ENCODE measurements around the gene VEGFD.

Gene VEGFD

GRCh38 chrX:15320297-15320696, 63.9 kb downstream of the VEGFD start:
- Histone ChIP-seq H3K27me3 (replicated peaks; ENCODE audit: insufficient read depth, low read length) (no peaks in the 10 kb centered on the region), H3F3A (ENCODE audit: insufficient read depth, low read length) (no peaks in the 10 kb centered on the region), H3K4me1 (ENCODE audit: low read length) (no peaks in the 10 kb centered on the region), H3K4me3 (ENCODE audit: low read length) (no peak overlapping the region), H4K20me1 (ENCODE audit: insufficient read depth, low read length) (no peaks in the 10 kb centered on the region), H3K36me3 (replicated peaks; ENCODE audit: insufficient read depth, low read length) (no peaks in the 10 kb centered on the region), H3K9me3 (replicated peaks; ENCODE audit: insufficient read depth, low read length) (no peaks in the 10 kb centered on the region), H3K4me2 (ENCODE audit: low read depth, low read length) (no peak overlapping the region), H3K9me2 (replicated peaks; ENCODE audit: insufficient read depth, low read length) (no peaks in the 10 kb centered on the region), H3K9ac (ENCODE audit: low read length) (no peak overlapping the region), H3K79me2 (ENCODE audit: low read length) (no peaks in the 10 kb centered on the region), H3K27ac (ENCODE audit: low read length) (no peak overlapping the region), H2AFZ (ENCODE audit: low read length) (no peak overlapping the region)
- no peak for DNase-seq
- TF ChIP-seq EZH2phosphoT487 (IDR thresholded peaks at IDR 0.05; ENCODE audit: low read length), result no peak

- no peak for TF ChIP-seq CTCF (IDR thresholded peaks at IDR 0.05; ENCODE audit: low read length)
- no peak for TF ChIP-seq EZH2 (optimal IDR thresholded peaks at IDR 0.05; ENCODE audit: low read depth, low read length)
- no peak for TF ChIP-seq EZH2phosphoT487 (IDR thresholded peaks at IDR 0.05; ENCODE audit: low read length)
- H3F3A ChIP-seq (ENCODE audit: insufficient read depth, low read length), result no peaks in the 10 kb centered on the region
Observed at GRCh38 chrX:15319075-15319474, 65.1 kb downstream of the VEGFD start.

DNA sequence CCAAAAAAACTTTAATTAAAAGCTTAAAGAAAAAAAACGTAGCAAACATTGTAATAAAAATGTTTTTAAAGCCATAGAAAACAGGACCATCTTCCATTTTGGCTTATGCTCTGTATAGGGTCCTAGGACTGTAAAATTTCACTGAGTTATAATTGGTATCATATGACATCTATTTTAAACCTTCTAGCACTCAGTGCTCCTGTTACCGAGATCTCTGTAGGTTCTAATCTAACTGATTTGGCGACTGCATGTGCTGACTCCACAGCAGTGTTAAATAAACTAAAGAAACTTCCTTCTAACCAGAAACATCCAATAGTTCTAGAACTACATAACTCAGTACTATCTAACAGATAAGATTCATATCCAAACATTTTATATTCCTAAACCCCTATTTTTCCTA, 68.7 kb downstream of the VEGFD start, which contains the start of gene ASB11:
TSS of gene ASB11 (minus strand) at position 132 of the 400 bp plus-strand sequence. CDS start at position 97, 35 bp downstream.
- Histone ChIP-seq H3K27ac (ENCODE audit: low read length) (no peak within 1 kb of the TSS), H3K9ac (ENCODE audit: low read length) (no peak within 1 kb of the TSS), H3K27me3 (replicated peaks; ENCODE audit: insufficient read depth, low read length) (no peaks in the 10 kb centered on the region), H3F3A (ENCODE audit: insufficient read depth, low read length) (no peaks in the 10 kb centered on the region), H3K9me2 (replicated peaks; ENCODE audit: insufficient read depth, low read length) (no peaks in the 10 kb centered on the region), H3K79me2 (ENCODE audit: low read length) (no peaks in the 10 kb centered on the region), H3K36me3 (replicated peaks; ENCODE audit: insufficient read depth, low read length) (no peaks in the 10 kb centered on the region), H3K4me1 (ENCODE audit: low read length) (no peaks in the 10 kb centered on the region), H2AFZ (ENCODE audit: low read length) (no peak within 1 kb of the TSS), H3K4me2 (ENCODE audit: low read depth, low read length) (no peak within 1 kb of the TSS), H3K4me3 (ENCODE audit: low read length) (no peak within 1 kb of the TSS), H4K20me1 (ENCODE audit: insufficient read depth, low read length) (no peaks in the 10 kb centered on the region), H3K9me3 (replicated peaks; ENCODE audit: insufficient read depth, low read length) (no peaks in the 10 kb centered on the region)
- no peak for DNase-seq
- TF ChIP-seq EZH2 (optimal IDR thresholded peaks at IDR 0.05; ENCODE audit: low read depth, low read length) (no peak), CTCF (IDR thresholded peaks at IDR 0.05; ENCODE audit: low read length) (no peak), EZH2phosphoT487 (IDR thresholded peaks at IDR 0.05; ENCODE audit: low read length) (no peak)

More at GRCh38 chrX:15319075-15319474, 65.1 kb downstream of the VEGFD start:
- no peaks in the 10 kb centered on the region for H3K4me1 ChIP-seq (ENCODE audit: low read length)
- no peak overlapping the region for H3K27ac ChIP-seq (ENCODE audit: low read length)
- no peaks in the 10 kb centered on the region for H4K20me1 ChIP-seq (ENCODE audit: insufficient read depth, low read length)
- H2AFZ ChIP-seq (ENCODE audit: low read length), result no peak overlapping the region
- no peaks in the 10 kb centered on the region for H3K27me3 ChIP-seq (replicated peaks; ENCODE audit: insufficient read depth, low read length)
- H3K9me2 ChIP-seq (replicated peaks; ENCODE audit: insufficient read depth, low read length), result no peaks in the 10 kb centered on the region
- no peak overlapping the region for H3K9ac ChIP-seq (ENCODE audit: low read length)
- H3K4me3 ChIP-seq (ENCODE audit: low read length), result no peak overlapping the region
- no peak overlapping the region for H3K4me2 ChIP-seq (ENCODE audit: low read depth, low read length)
- H3K9me3 ChIP-seq (replicated peaks; ENCODE audit: insufficient read depth, low read length), result no peaks in the 10 kb centered on the region
- no peaks in the 10 kb centered on the region for H3K79me2 ChIP-seq (ENCODE audit: low read length)
- DNase-seq, result no peak
- no peaks in the 10 kb centered on the region for H3K36me3 ChIP-seq (replicated peaks; ENCODE audit: insufficient read depth, low read length)

DNA sequence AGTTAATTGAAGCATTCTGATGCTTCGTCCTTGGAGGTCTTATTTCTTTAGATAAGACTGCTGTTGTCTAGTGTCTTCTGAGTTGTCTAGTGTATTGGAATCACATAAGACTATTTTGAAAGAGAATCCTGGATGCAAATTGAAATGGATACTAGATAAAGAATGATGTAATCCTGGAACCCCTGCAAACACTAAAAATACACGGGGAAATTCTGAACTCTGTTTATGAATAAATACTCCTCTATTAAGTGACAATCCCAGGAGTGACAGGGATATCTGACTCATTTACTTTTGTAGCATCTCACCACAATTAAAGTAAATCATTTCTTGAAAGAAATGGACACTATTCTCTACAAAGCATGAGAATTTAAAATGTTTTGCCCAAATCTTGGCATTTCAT, 69.7 kb downstream of the VEGFD start:
- H3K27me3 ChIP-seq (replicated peaks; ENCODE audit: insufficient read depth, low read length), result no peaks in the 10 kb centered on the region
- TF ChIP-seq EZH2phosphoT487 (IDR thresholded peaks at IDR 0.05; ENCODE audit: low read length), result no peak
- no peaks in the 10 kb centered on the region for H3K9me3 ChIP-seq (replicated peaks; ENCODE audit: insufficient read depth, low read length)
- no peak overlapping the region for H3K4me3 ChIP-seq (ENCODE audit: low read length)
- no peak for DNase-seq
- H3K4me1 ChIP-seq (ENCODE audit: low read length), result no peaks in the 10 kb centered on the region
- no peaks in the 10 kb centered on the region for H3F3A ChIP-seq (ENCODE audit: insufficient read depth, low read length)
- no peaks in the 10 kb centered on the region for H3K79me2 ChIP-seq (ENCODE audit: low read length)
- H2AFZ ChIP-seq (ENCODE audit: low read length), result no peak overlapping the region
- no peak overlapping the region for H3K27ac ChIP-seq (ENCODE audit: low read length)
- H3K36me3 ChIP-seq (replicated peaks; ENCODE audit: insufficient read depth, low read length), result no peaks in the 10 kb centered on the region
- no peaks in the 10 kb centered on the region for H4K20me1 ChIP-seq (ENCODE audit: insufficient read depth, low read length)
- no peak overlapping the region for H3K9ac ChIP-seq (ENCODE audit: low read length)
- no peaks in the 10 kb centered on the region for H3K9me2 ChIP-seq (replicated peaks; ENCODE audit: insufficient read depth, low read length)
- H3K4me2 ChIP-seq (ENCODE audit: low read depth, low read length), result no peak overlapping the region
